Prostate gland (tissue), 2 donors: ENCODE measurements around the gene GNL1.

ENCODE experiments used
- POLR2A ChIP-seq: fragments of 450-650 bp; IDR thresholded peaks from one replicate; pipeline ENCODE4 v1.6.1; 2016; ENCODE audit warnings: antibody characterized with exemption, mild to moderate bottlenecking
- TF ChIP-seq, protein P1 (sequence below), 4 experiments: fragments of 200-600 bp in 2 of 4; fragments of 450-650 bp in 2 of 4; sonication (generic) in 2 of 4; IDR thresholded peaks; 1 replicate in 3 of 4; 2 replicates in 1 of 4; pipeline ENCODE4 v1.5.1; 2016 to 2019; ENCODE audit warnings: antibody characterized with exemption in 4 of 4, mild to moderate bottlenecking in 2 of 4, moderate library complexity in 2 of 4

DNA sequence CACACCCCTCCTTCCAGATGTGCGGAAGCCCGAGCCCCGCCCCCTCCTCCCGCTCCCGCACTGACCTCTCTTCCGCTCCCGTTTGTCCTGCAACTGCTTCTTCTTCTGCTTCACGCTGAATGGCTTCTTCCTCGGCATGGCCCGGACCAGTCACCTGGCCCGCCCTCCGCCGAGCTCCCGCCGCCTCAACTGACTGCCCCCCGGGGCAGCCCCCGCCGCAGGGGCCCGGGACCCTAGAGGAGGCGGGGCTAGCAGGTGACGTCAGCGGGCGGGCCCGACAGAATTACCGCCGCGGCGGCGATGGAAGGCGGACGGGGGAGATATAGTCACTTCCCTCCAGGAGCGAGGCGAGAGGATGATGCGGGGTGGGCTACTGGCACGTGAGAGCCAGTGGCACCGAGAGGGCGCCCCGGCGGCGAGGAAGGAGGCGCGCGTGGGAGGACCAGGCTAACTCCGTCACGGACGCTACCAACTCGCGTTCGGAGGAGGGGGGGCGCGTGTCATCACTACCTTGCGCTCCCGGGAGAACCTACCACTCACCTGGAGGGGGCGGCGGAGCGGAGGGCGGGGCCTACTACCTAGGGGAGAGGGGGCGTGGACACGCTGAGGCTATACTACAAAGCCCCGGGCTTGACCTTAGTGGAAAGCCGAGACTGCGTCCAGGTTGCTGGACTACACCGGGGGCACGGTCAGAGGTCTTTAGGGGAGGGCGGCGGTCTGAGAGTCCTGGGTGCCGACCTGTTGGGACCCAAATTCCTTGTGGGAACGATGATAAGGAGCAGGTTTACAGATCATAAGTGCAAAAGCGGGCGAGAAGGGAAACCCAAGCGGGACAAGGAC lies at the start of gene GNL1:
- peak; percentile 59 for TF ChIP-seq POLR2A
- TF ChIP-seq, protein P1, sequence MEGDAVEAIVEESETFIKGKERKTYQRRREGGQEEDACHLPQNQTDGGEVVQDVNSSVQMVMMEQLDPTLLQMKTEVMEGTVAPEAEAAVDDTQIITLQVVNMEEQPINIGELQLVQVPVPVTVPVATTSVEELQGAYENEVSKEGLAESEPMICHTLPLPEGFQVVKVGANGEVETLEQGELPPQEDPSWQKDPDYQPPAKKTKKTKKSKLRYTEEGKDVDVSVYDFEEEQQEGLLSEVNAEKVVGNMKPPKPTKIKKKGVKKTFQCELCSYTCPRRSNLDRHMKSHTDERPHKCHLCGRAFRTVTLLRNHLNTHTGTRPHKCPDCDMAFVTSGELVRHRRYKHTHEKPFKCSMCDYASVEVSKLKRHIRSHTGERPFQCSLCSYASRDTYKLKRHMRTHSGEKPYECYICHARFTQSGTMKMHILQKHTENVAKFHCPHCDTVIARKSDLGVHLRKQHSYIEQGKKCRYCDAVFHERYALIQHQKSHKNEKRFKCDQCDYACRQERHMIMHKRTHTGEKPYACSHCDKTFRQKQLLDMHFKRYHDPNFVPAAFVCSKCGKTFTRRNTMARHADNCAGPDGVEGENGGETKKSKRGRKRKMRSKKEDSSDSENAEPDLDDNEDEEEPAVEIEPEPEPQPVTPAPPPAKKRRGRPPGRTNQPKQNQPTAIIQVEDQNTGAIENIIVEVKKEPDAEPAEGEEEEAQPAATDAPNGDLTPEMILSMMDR (IDR thresholded peaks at IDR 0.05): peak in 2 of 4 experiments; percentile 28 to 64
